Gastroesophageal sphincter (tissue), 4 donors: ENCODE measurements around the gene ROBO3. TPM values are rescaled to one million over a fixed set of nuclear protein-coding genes. Genes with fewer than 3 reads are reported as not detected.

Experiments used
- ATAC-seq: fragments of 150-250 bp; one replicate; pipeline ENCODE4 v1.9.1; 2016; ENCODE audit warnings: mild to moderate bottlenecking, moderate library complexity
- H3K27ac ChIP-seq, 4 donors: fragments of 200-600 bp; sonication (generic) in 3 of 4; 1 replicate in 3 of 4; 2 replicates in 1 of 4; pipeline ENCODE4 v1.5.1; 2016 to 2019
- H3K27me3 ChIP-seq: fragments of 200-600 bp; sonication (generic); one replicate; pipeline ENCODE4 v1.5.1; 2019
- H3K36me3 ChIP-seq, 2 donors: fragments of 200-600 bp; sonication (generic); one replicate each; pipeline ENCODE4 v1.5.1; 2019; ENCODE audit warnings: control low read depth in 1 of 2
- H3K4me1 ChIP-seq, 3 donors: fragments of 200-600 bp; sonication (generic); 1 replicate in 2 of 3; 2 replicates in 1 of 3; pipeline ENCODE4 v1.5.1; 2016 to 2019; ENCODE audit warnings: control low read depth in 2 of 3
- H3K4me3 ChIP-seq, 2 donors: fragments of 200-600 bp; sonication (generic); one replicate each; pipeline ENCODE4 v1.5.1; 2019; ENCODE audit warnings: mild to moderate bottlenecking in 1 of 2, moderate library complexity in 1 of 2
- H3K9me3 ChIP-seq, 3 donors: fragments of 200-600 bp; sonication (generic); one replicate each; pipeline ENCODE4 v1.5.1; 2017 to 2019; ENCODE audit warnings: control low read depth in 2 of 3
- CTCF ChIP-seq, 4 experiments: fragments of 200-600 bp in 2 of 4; fragments of 450-650 bp in 2 of 4; sonication (generic) in 1 of 4; IDR thresholded peaks; one replicate each; pipeline ENCODE4 v1.5.1; 2017 to 2019; ENCODE audit warnings: antibody characterized with exemption in 4 of 4, mild to moderate bottlenecking in 2 of 4, moderate library complexity in 2 of 4
- EP300 ChIP-seq: sonication (generic); formaldehyde crosslinking; IDR thresholded peaks from one replicate; pipeline ENCODE4 v1.6.1; 2017; ENCODE audit warnings: antibody characterized with exemption, mild to moderate bottlenecking
- POLR2A ChIP-seq, 2 donors: fragments of 450-650 bp; IDR thresholded peaks; one replicate each; pipeline ENCODE4 v1.6.1; 2017; ENCODE audit warnings: antibody characterized with exemption in 2 of 2, mild to moderate bottlenecking in 2 of 2, moderate library complexity in 1 of 2
- POLR2AphosphoS5 ChIP-seq: sonication (generic); formaldehyde crosslinking; IDR thresholded peaks from one replicate; pipeline ENCODE4 v1.6.1; 2017; ENCODE audit warnings: antibody characterized with exemption
- WGBS, 2 donors: methylation state at CpG; one replicate each; pipeline ENCODE4 v1.1.5; 2018; ENCODE audit warnings: low coverage in 1 of 2; 5-methylcytosine and 5-hydroxymethylcytosine counted together
- total RNA-seq, 4 donors: library from RNA; depleted of rRNA; stranded (reverse); fragments of >200 nt; gene quantifications; one replicate each; pipeline ENCODE4 v1.1.0, GENCODE V29; 2016

The ROBO3 gene
- total RNA-seq, 4 donors from 2014 or later, result 3.6 to 10.8 (median 9.2) TPM

GRCh38 chr11:124865902-124866851, 945 bp downstream of the ROBO3 start:
- H3K9me3 ChIP-seq, result no peaks in the 10 kb centered on the region
- H3K27ac ChIP-seq, result no peak overlapping the region
- peak; percentile 34 to 86 (median 60) for TF ChIP-seq CTCF (IDR thresholded peaks at IDR 0.05)
- no peak for TF ChIP-seq POLR2A (IDR thresholded peaks at IDR 0.05)
- peaks cover 0 to 64% (median 29%) of the 10 kb centered on the region in 3 donors for H3K4me1 ChIP-seq
- peaks cover 99% of the 10 kb centered on the region for H3K27me3 ChIP-seq
- 0 to 3% methylated on average over 3 to 6 of the region's 62 CpGs for WGBS, 2 donors
- no peaks in the 10 kb centered on the region for H3K36me3 ChIP-seq
- peak overlapping the region in 1 of 2 donors; percentile 34 for H3K4me3 ChIP-seq
- ATAC-seq, result peak; percentile 57

DNA sequence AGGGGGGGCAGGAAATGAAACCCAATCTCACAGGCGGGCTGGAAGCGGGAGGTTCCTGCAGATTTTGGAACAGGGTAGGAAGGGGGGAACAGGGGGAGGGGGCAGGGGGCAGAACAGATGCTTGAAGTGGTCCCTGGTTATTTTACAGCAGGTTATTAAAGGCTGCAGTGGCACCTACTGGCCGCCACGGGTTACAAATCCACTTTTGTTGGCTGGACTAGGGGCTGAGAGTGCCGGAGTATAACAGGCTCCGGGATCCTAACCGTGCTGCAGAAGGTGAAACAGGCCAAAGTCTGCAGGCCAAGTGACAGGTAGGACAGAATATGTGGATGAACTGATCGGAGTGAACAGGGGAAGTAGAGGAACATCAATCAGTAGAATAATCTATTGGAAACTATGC, 2.5 kb downstream of the ROBO3 start:
- H3K36me3 ChIP-seq, result no peaks in the 10 kb centered on the region
- H3K27ac ChIP-seq, result no peak overlapping the region
- H3K9me3 ChIP-seq, result no peaks in the 10 kb centered on the region
- no peak for ATAC-seq
- peaks cover 99% of the 10 kb centered on the region for H3K27me3 ChIP-seq
- 4 to 6% methylated on average over 8 of the region's 8 CpGs for WGBS, 2 donors
- H3K4me1 ChIP-seq, result peaks cover 0 to 64% (median 29%) of the 10 kb centered on the region in 3 donors
- H3K4me3 ChIP-seq, result no peak overlapping the region
- TF ChIP-seq EP300 (no peak), CTCF (IDR thresholded peaks at IDR 0.05) (peak in 2 of 4 experiments; percentile 34 to 55)

DNA sequence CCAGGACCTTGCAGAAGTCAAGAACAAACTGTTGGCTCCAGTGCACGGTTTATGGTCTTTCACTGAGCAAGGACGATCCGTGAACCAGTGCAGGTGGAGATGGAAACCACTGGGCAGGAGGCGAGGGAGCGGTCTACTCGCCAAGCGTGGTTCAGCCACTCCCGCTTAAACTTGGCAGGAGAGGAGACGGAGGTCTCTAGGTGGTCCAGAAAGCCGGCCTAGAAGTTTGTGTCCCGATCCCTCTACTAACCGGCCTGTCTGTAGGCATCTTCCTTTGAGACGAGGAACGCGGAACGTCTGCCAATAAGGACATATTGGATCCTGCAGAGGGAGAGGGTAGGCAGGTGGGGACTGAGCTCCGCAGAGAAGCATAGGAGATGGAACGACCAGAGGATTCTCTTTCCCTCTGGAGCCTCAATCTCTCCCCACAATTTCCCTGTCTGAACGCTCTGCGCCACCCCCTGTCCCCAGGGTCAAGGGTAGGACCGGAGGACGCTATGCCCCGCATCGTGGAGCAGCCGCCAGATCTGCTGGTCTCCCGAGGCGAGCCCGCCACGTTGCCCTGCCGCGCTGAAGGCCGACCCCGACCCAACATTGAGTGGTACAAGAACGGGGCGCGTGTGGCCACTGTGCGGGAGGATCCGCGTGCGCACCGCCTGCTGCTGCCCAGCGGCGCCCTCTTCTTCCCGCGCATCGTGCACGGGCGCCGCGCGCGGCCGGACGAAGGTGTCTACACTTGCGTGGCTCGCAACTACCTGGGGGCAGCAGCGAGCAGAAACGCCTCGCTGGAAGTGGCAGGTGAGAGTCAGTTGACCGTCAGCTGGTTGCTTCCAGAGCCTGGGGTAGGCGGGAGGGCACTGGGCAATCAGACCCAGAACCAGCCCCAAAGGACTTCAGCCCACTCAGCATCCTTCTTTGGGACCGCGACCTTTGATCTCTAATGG, 3.4 kb downstream of the ROBO3 start:
- Histone ChIP-seq H3K27ac (no peak overlapping the region), H3K27me3 (peaks cover 99% of the 10 kb centered on the region), H3K4me3 (no peak overlapping the region), H3K4me1 (peaks cover 0 to 55% (median 22%) of the 10 kb centered on the region in 3 donors), H3K36me3 (no peaks in the 10 kb centered on the region), H3K9me3 (no peaks in the 10 kb centered on the region)
- 0 to 11% methylated on average over 2 to 6 of the region's 63 CpGs for WGBS, 2 donors
- no peak for TF ChIP-seq CTCF (IDR thresholded peaks at IDR 0.05)
- no peak for TF ChIP-seq POLR2A (IDR thresholded peaks at IDR 0.05)
- no peak for ATAC-seq

- H3K27me3 ChIP-seq, result peaks cover 99% of the 10 kb centered on the region
- TF ChIP-seq POLR2AphosphoS5, result no peak
- TF ChIP-seq POLR2A (IDR thresholded peaks at IDR 0.05), result no peak
- no peak for TF ChIP-seq CTCF (IDR thresholded peaks at IDR 0.05)
- TF ChIP-seq EP300, result no peak
- ATAC-seq, result no peak
- H3K4me3 ChIP-seq, result no peak overlapping the region
- H3K27ac ChIP-seq, result no peak overlapping the region
- 0% methylated on average over 2 to 4 of the region's 16 CpGs for WGBS, 2 donors
- H3K36me3 ChIP-seq, result no peaks in the 10 kb centered on the region
- H3K4me1 ChIP-seq, result peaks cover 0 to 50% (median 22%) of the 10 kb centered on the region in 3 donors
- H3K9me3 ChIP-seq, result no peaks in the 10 kb centered on the region
Measured at GRCh38 chr11:124869331-124869730, 4.1 kb downstream of the ROBO3 start.
